ENCODE data around the gene OCIAD1. TPM values are rescaled to one million over a fixed set of nuclear protein-coding genes. Genes with fewer than 3 reads are reported as not detected.

OCIAD1 gene, protein sequence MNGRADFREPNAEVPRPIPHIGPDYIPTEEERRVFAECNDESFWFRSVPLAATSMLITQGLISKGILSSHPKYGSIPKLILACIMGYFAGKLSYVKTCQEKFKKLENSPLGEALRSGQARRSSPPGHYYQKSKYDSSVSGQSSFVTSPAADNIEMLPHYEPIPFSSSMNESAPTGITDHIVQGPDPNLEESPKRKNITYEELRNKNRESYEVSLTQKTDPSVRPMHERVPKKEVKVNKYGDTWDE
- polyA plus RNA-seq (2013, experiment 1 of 2): 117 TPM
- polyA plus RNA-seq (2013, experiment 2 of 2): 135 TPM

DNA sequence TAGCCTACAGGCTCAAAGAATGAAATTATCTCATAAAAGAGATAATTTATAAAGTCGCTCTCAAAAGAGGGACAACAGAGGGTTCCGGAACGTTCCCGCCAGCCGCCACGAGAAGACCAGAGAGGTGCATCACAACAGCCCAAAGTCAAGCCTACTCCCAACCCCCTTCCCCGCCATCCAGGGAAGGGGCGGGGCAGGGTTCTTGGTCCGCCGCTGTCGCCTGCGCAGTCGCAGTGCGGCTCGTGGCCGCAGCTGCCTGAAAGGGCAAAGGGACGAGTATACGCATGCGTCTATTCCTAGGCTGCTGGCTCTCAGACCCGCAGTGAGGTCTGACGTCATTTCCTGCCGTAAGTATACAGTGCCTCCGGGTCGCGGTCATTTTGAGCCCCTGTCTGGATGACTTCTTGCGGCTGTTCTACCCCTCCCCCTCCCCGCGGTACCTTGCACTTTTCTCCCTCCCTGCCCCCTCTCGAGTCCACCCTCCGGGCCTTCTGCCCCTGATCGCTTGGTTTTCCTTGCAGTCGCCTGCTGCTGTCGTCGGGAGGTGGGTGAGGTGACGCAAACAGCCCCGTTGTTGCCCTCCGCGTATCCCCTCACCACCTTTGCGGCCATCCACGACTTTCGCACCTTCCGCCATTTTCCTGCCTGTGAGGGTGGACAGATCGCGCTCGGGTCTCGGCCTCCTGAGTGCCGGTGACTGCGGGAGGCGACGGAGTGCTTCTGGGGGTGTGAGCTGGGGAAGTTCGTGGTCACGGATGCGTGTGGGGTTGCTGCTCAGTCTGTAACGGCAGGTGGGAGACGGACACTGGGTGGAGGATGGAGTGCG is at the start of gene OCIAD1:
Gene OCIAD1 (plus strand): TSS at position 383 of the 826 bp plus-strand sequence. CDS start 1,537 bp downstream, outside the sequence.
- Histone ChIP-seq H3K4me3 (ENCODE audit: extremely low read depth, insufficient read depth, low read length, poor library complexity, severe bottlenecking) (peak within 1 kb of the TSS; percentile 80), H3K4me1 (ENCODE audit: control insufficient read depth, insufficient read depth, low read length, poor library complexity, severe bottlenecking) (no peaks in the 10 kb centered on the region), H3K36me3 (ENCODE audit: control insufficient read depth, insufficient read depth, low read length) (peaks cover 28% of the 10 kb centered on the region), H3K9me3 (ENCODE audit: control insufficient read depth, low read length) (no peaks in the 10 kb centered on the region), H3K27ac (ENCODE audit: low read depth, low read length, severe bottlenecking) (peak within 1 kb of the TSS; percentile 97)
- 0% methylated on average over 42 to 47 of the region's 56 CpGs for WGBS, 2 experiments (ENCODE audit: insufficient coverage in 2 of 2)

DNA sequence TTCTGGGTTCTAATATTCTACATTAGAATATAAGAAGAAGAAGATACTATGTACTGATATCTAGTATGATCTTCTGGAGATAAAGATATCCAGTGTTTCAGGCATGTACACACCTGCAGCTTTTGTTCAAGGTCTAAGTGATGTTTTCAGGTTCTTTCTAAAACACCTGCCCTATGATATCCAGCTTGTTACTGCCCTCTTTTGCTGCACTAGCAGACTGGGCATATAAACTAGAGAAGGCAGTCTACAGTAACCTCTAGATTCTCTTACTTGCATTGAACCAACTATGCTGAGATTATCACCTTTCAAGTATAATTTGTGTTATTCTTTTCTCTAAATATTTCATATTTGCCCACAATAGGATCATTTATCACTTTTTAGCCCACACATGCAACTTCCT is 48.9 kb upstream of the OCIAD1 start:
- no peaks in the 10 kb centered on the region for H3K9me3 ChIP-seq (ENCODE audit: control insufficient read depth, low read length)
- no peak overlapping the region for H3K27ac ChIP-seq (ENCODE audit: low read depth, low read length, severe bottlenecking)
- no peaks in the 10 kb centered on the region for H3K36me3 ChIP-seq (ENCODE audit: control insufficient read depth, insufficient read depth, low read length)
- H3K4me1 ChIP-seq (ENCODE audit: control insufficient read depth, insufficient read depth, low read length, poor library complexity, severe bottlenecking): peaks cover 16% of the 10 kb centered on the region
- H3K4me3 ChIP-seq (ENCODE audit: extremely low read depth, insufficient read depth, low read length, poor library complexity, severe bottlenecking): no peak overlapping the region

DNA sequence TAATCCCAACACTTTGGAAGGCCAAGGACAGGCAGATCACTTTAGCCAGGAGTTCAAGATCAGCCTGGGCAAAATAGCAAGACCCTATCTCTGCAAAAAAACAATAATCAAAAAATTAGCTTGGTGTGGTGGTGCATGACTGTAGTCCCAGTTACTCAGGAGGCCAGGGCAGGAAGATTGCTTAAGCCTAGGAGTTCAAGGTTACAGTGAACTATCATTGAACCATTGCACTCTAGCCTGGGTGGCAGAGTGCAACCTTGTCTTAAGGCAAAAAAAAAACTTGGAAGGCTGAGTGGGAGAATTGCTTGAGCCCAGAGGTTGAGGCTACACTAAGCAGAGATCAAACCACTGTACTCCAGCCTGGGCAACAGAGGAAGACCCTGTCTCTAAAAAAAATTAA is 45.6 kb upstream of the OCIAD1 start:
- Histone ChIP-seq H3K4me3 (ENCODE audit: extremely low read depth, insufficient read depth, low read length, poor library complexity, severe bottlenecking) (no peak overlapping the region), H3K4me1 (ENCODE audit: control insufficient read depth, insufficient read depth, low read length, poor library complexity, severe bottlenecking) (peaks cover 5% of the 10 kb centered on the region), H3K9me3 (ENCODE audit: control insufficient read depth, low read length) (no peaks in the 10 kb centered on the region), H3K27ac (ENCODE audit: low read depth, low read length, severe bottlenecking) (no peak overlapping the region), H3K36me3 (ENCODE audit: control insufficient read depth, insufficient read depth, low read length) (no peaks in the 10 kb centered on the region)

DNA sequence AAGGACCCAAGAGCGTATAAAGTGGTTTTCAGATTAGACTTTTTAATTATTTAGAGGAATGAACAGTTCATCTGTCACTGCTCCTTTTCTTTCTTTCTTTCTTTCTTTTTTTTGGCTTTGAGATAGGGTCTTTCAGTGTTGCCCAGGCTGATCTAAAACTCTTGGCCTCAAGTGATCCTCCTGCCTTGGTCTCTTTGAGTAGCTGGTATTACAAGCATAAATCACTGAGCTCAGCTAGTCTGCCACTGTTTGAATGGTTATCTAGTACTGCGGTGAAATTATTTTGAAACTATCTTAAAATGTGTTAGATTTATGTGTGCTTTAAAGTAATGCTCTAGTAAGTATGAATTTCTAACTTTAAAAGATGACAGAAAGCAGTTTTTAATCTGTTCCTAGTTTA is 44.3 kb upstream of the OCIAD1 start:
- Histone ChIP-seq H3K4me3 (ENCODE audit: extremely low read depth, insufficient read depth, low read length, poor library complexity, severe bottlenecking) (no peak overlapping the region), H3K27ac (ENCODE audit: low read depth, low read length, severe bottlenecking) (no peak overlapping the region), H3K36me3 (ENCODE audit: control insufficient read depth, insufficient read depth, low read length) (no peaks in the 10 kb centered on the region), H3K9me3 (ENCODE audit: control insufficient read depth, low read length) (no peaks in the 10 kb centered on the region), H3K4me1 (ENCODE audit: control insufficient read depth, insufficient read depth, low read length, poor library complexity, severe bottlenecking) (no peaks in the 10 kb centered on the region)
- 80% methylated on average over 1 of the region's 2 CpGs; no CpG with 5 or more reads in 1 of the 2 experiments for WGBS, 2 experiments (ENCODE audit: insufficient coverage in 2 of 2)

DNA sequence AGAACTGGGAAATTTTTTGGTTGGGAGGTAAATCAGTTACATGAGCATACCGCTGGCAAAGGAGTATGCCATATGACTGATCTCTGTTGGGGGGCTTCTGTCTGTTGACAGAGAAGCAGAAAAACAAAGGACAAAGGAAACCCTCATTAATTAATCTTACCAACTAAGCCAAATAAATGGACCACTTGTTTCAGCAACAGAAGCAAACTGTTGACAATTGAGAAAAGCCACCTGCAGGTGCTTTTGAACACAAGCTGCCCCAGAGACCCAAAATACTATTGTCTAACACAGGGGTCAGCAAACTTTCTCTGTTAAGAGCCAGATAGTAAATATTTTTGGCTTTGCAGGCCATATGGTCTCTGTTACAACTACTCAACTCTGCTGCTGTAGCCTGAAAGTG is 43.8 kb upstream of the OCIAD1 start:
- Histone ChIP-seq H3K27ac (ENCODE audit: low read depth, low read length, severe bottlenecking) (no peak overlapping the region), H3K4me1 (ENCODE audit: control insufficient read depth, insufficient read depth, low read length, poor library complexity, severe bottlenecking) (no peaks in the 10 kb centered on the region)
- no CpG with 5 or more reads among the region's 1 CpG for WGBS, 2 experiments (ENCODE audit: insufficient coverage in 2 of 2)

DNA sequence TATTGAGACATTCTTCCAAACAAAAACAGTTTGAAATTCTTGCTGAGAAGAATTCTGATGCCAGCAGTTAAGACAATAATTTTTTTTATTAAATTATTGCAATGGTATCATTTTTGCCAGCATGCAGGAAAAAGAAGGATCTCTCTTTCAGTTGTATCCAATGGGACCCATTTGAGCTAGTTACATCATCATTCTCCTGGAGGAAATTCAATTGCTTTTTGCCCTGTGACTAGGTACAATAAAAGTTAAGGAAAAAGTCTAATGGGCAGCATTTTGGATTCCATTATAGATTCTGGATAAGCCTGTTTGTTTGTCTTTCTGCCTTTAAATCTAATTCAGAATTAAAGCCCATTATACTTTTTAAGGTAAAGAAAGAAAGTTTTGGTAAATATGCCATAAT is 40.3 kb upstream of the OCIAD1 start:
- H3K4me3 ChIP-seq (ENCODE audit: extremely low read depth, insufficient read depth, low read length, poor library complexity, severe bottlenecking): no peak overlapping the region
- H3K4me1 ChIP-seq (ENCODE audit: control insufficient read depth, insufficient read depth, low read length, poor library complexity, severe bottlenecking): no peaks in the 10 kb centered on the region
- no peaks in the 10 kb centered on the region for H3K36me3 ChIP-seq (ENCODE audit: control insufficient read depth, insufficient read depth, low read length)
- H3K9me3 ChIP-seq (ENCODE audit: control insufficient read depth, low read length): no peaks in the 10 kb centered on the region
- H3K27ac ChIP-seq (ENCODE audit: low read depth, low read length, severe bottlenecking): no peak overlapping the region

More for the DNA sequence above, 43.8 kb upstream of the OCIAD1 start:
- Histone ChIP-seq H3K4me3 (ENCODE audit: extremely low read depth, insufficient read depth, low read length, poor library complexity, severe bottlenecking) (no peak overlapping the region), H3K9me3 (ENCODE audit: control insufficient read depth, low read length) (no peaks in the 10 kb centered on the region), H3K36me3 (ENCODE audit: control insufficient read depth, insufficient read depth, low read length) (no peaks in the 10 kb centered on the region)

DNA sequence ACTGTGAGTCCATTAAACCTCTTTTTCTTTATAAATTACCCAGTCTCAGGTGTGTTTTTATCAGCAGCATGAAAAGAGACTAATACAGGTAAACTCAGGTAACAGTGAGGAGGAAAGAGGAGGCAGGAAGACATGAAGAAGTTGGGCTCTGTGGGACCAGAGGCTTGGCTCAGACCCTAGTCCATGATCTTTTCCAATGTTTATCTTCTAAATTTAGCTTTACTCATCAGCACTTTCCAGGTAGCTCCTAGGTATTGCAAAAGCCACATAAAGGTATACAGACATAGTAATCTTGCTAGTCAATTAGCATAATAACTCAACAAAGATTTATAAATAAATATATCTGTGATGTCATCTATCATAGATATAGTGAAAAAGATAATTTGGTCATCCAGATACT is 39.6 kb upstream of the OCIAD1 start:
- H3K9me3 ChIP-seq (ENCODE audit: control insufficient read depth, low read length): no peaks in the 10 kb centered on the region
- no peaks in the 10 kb centered on the region for H3K36me3 ChIP-seq (ENCODE audit: control insufficient read depth, insufficient read depth, low read length)
- H3K27ac ChIP-seq (ENCODE audit: low read depth, low read length, severe bottlenecking): no peak overlapping the region
- no peak overlapping the region for H3K4me3 ChIP-seq (ENCODE audit: extremely low read depth, insufficient read depth, low read length, poor library complexity, severe bottlenecking)
- no peaks in the 10 kb centered on the region for H3K4me1 ChIP-seq (ENCODE audit: control insufficient read depth, insufficient read depth, low read length, poor library complexity, severe bottlenecking)

DNA sequence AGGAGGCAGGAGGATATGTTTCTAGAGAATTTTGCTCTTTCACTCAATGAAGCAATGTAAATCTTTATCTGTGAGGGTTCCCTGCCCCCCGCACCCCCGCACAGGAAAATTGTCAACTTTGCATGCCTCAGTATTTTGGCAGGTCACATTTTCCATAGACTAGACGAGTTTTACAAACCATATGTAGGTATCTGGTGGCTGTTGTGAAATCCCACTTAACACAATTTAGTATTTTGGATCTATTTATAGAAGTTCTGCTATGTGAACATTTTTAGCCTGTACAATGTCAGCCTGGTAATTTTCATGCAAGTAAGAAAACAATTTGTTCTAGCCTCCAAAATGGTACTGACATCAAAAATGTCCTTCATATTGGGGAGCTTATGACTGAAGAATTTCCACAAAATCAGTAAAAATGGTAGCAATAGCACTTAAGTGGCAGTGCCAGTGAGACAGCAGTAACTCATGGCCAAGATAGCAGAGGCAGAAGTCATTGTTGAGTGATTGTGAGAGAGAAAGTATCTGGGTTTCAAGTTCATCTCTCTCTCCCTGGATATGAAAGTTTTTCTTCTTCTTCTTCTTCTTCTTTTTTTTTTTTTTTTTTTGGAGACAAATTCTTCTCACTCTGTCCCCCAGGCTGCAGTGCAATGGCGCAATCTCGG is 38.4 kb upstream of the OCIAD1 start:
- WGBS, 2 experiments (ENCODE audit: insufficient coverage in 2 of 2): 94 to 100% methylated on average over 2 to 5 of the region's 5 CpGs
- no peak overlapping the region for H3K4me3 ChIP-seq (ENCODE audit: extremely low read depth, insufficient read depth, low read length, poor library complexity, severe bottlenecking)
- H3K4me1 ChIP-seq (ENCODE audit: control insufficient read depth, insufficient read depth, low read length, poor library complexity, severe bottlenecking): no peaks in the 10 kb centered on the region
- no peak overlapping the region for H3K27ac ChIP-seq (ENCODE audit: low read depth, low read length, severe bottlenecking)
- no peaks in the 10 kb centered on the region for H3K9me3 ChIP-seq (ENCODE audit: control insufficient read depth, low read length)
- H3K36me3 ChIP-seq (ENCODE audit: control insufficient read depth, insufficient read depth, low read length): no peaks in the 10 kb centered on the region

DNA sequence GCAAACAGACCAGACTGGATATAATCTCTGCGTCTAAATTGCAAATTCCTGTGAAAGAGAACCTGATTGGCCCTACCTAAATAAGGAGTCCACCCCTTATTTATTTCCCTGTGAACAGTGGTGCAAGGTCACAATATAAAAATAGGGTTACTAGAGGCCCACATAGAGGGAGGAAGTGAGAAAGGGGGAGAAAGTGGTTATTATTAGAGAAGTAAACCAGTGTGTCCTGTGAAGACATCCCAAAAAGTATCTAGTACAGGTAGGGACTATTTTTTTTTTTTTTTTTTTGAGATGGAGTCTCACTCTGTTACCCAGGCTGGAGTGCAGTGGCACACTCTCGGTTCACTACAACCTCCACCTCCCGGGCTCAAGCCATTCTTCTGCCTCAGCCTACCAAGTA is 35.8 kb upstream of the OCIAD1 start:
- Histone ChIP-seq H3K27ac (ENCODE audit: low read depth, low read length, severe bottlenecking) (no peak overlapping the region), H3K9me3 (ENCODE audit: control insufficient read depth, low read length) (no peaks in the 10 kb centered on the region), H3K4me1 (ENCODE audit: control insufficient read depth, insufficient read depth, low read length, poor library complexity, severe bottlenecking) (no peaks in the 10 kb centered on the region), H3K36me3 (ENCODE audit: control insufficient read depth, insufficient read depth, low read length) (no peaks in the 10 kb centered on the region), H3K4me3 (ENCODE audit: extremely low read depth, insufficient read depth, low read length, poor library complexity, severe bottlenecking) (no peak overlapping the region)
- 83 to 100% methylated on average over 1 to 2 of the region's 3 CpGs for WGBS, 2 experiments (ENCODE audit: insufficient coverage in 2 of 2)

DNA sequence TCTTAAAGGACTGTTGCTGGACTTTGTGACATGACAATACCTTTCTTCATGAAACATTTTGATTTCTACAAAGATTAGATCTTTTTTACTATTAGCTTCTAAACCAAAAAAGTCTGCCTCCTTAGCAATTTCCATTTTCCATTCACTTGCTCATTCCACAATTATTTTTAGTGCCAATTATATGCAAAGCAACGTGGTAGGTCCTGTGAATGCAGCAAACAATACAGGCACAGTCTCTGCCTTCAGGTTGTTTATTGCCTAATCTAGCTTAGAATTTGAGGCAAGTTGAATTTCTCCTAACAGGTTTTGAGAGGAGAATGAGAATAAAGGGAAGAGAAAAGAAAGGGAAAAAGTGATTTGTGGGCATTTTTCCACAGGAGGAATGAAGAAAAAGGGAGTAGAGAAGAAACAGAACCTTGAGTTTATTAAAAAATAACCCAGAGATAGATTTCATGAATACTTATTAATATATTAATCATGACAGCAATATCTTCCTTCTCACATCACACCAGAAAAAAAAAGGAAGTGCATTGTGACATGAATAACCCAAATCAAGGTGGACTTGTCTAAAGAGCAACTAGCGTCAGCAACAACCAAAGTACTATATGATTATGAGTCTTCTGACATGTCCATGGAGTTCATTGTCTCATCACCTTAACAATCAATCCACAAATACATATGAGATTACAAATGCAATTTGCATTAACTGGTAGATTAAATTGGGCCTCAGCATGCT is 34.5 kb upstream of the OCIAD1 start:
- Histone ChIP-seq H3K36me3 (ENCODE audit: control insufficient read depth, insufficient read depth, low read length) (no peaks in the 10 kb centered on the region), H3K27ac (ENCODE audit: low read depth, low read length, severe bottlenecking) (no peak overlapping the region), H3K4me3 (ENCODE audit: extremely low read depth, insufficient read depth, low read length, poor library complexity, severe bottlenecking) (no peak overlapping the region), H3K4me1 (ENCODE audit: control insufficient read depth, insufficient read depth, low read length, poor library complexity, severe bottlenecking) (no peaks in the 10 kb centered on the region), H3K9me3 (ENCODE audit: control insufficient read depth, low read length) (no peaks in the 10 kb centered on the region)
- WGBS, 2 experiments (ENCODE audit: insufficient coverage in 2 of 2): 90% methylated on average over 2 of the region's 2 CpGs; no CpG with 5 or more reads in 1 of the 2 experiments
